Measurements from ENCODE around the gene RIPOR2.
"Not testable (repeated sequence)": the region's sequence is repeated elsewhere in the genome, so short reads cannot be mapped to it uniquely, and the experiment has no call there.

The RIPOR2 gene

GRCh38 chr6:24764833-24765828 lies 170.6 kb downstream of the RIPOR2 start:
- DNase-seq (ENCODE audit: low read depth in 2 of 2), result not testable (repeated sequence)

- DNase-seq (ENCODE audit: low read depth in 2 of 2), result no peak
Measured at GRCh38 chr6:24763578-24763977, 172.2 kb downstream of the RIPOR2 start.

- DNase-seq (ENCODE audit: low read depth in 2 of 2), result no peak
Measured at GRCh38 chr6:24761851-24762250, 173.9 kb downstream of the RIPOR2 start.

GRCh38 chr6:24761193-24761835 lies 174.4 kb downstream of the RIPOR2 start:
- DNase-seq (ENCODE audit: low read depth in 2 of 2), result no peak

GRCh38 chr6:24760210-24760609 lies 175.6 kb downstream of the RIPOR2 start:
- DNase-seq (ENCODE audit: low read depth in 2 of 2), result no peak

GRCh38 chr6:24759718-24760117 lies 176.0 kb downstream of the RIPOR2 start:
- DNase-seq (ENCODE audit: low read depth in 2 of 2), result no peak

GRCh38 chr6:24757611-24758010 lies 178.1 kb downstream of the RIPOR2 start:
- DNase-seq (ENCODE audit: low read depth in 2 of 2), result no peak

GRCh38 chr6:24755279-24755678 lies 180.5 kb downstream of the RIPOR2 start:
- DNase-seq (ENCODE audit: low read depth in 2 of 2), result no peak

GRCh38 chr6:24754378-24754777 lies 181.4 kb downstream of the RIPOR2 start:
- not testable (repeated sequence) for DNase-seq (ENCODE audit: low read depth in 2 of 2)
